GM21381 (cell line): ENCODE results near the gene TTLL12.

Experiments used
- ATAC-seq: cut with Tn5 transposase; IDR thresholded peaks from one replicate; pipeline ENCODE4 v1.9.1; 2021; ENCODE audit warnings: mild to moderate bottlenecking, moderate library complexity; ENCODE audit not compliant: unreplicated experiment

The TTLL12 gene

GRCh38 chr22:43216738-43217137 lies 29.8 kb upstream of the TTLL12 start:
- ATAC-seq: no peak

GRCh38 chr22:43213962-43214361 lies 27.0 kb upstream of the TTLL12 start:
- no peak for ATAC-seq

- no peak for ATAC-seq
Measured at GRCh38 chr22:43213051-43213450, 26.1 kb upstream of the TTLL12 start.

DNA sequence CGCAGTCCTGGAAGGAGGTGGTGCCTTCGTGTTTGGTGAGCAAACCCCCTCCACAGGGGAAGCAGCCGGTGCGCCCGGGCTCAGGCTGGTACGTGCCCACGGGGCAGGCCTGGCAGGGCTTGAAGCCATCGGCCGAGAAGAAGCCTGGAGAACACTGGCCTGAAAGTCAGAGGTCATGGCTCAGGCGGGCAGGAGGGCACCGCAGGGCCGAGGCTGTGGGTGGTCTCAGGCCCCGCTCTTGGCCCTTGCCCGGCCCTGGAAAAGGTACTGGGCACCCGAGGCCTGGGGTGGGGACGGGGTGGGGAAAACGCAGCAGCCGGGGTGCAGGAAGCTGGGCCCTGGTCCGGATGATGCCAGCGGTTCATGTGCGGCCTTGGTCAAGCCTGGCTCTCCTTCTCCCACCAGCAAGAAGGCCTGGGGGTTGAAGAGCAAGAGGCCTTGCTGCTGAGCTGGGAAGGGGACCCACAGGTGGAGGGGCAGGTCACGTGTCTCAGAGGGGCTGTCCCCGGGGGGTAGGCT lies 25.6 kb upstream of the TTLL12 start:
- ATAC-seq: no peak

DNA sequence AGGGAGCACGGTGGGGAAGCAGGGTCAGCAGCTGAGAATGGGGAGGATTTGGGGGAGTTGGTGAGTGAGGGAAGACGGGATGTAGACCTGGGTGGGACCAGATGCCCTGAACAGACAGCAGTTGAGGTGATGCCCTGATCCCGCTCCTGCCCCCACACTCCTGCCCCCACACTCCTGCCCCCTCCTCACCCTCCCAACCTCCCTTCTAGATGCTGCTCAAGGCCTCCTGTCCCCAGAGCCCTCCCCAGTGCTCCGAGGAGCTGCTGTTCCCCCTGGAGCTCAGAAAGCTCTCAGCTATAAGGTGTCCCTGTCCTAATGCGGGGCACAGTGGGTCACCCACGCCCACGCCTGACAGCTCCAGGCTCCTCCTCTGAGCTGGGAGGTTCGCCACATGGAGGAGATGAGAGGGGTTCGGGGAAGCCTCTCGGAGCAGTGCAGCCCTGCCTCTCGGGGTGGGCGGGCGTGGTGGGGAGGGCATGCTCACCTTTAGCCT lies 25.1 kb upstream of the TTLL12 start:
- no peak for ATAC-seq

DNA sequence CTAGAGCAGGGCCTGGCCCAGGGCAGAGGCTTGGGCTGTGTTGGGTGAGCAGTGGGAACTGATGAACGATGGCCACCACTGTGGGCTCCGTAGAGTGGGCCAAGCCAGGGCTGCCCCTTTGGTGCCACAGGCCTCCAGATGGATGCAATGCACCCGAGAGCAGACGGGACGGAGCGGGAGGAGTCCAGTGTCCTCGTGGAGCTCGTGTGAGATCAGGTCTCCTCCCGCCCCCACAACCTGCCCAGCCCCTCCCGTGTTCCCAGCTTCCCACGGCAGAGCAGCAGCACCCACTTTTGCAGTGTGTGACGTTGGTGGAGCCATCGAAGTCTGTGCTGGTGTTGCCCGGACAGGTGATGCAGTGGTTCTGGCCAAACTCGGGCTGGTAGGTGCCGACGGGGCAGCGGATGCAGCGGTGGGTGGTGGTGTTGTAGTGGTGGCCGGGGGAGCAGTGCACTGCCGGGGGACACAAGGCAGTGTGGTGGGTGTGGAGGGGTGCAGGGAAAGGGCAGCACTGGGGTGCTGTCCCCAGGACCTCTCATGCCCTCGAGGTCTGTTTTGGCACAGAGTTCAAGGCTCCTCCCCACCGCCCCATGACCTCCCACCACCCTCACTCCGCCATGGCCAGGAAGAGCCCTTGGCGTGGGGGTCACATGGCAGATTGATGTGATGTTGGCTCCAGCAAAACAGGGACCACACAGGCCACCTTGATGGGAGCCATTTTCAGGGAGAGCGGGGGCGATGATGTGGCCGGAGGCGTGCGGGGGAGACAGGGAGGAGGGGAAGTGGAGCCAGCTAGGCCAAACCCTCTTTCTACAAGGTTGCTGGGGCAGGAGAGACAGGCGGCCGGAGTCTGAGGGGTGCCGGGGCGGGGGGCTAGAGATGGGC lies 23.9 kb upstream of the TTLL12 start:
- no peak for ATAC-seq

DNA sequence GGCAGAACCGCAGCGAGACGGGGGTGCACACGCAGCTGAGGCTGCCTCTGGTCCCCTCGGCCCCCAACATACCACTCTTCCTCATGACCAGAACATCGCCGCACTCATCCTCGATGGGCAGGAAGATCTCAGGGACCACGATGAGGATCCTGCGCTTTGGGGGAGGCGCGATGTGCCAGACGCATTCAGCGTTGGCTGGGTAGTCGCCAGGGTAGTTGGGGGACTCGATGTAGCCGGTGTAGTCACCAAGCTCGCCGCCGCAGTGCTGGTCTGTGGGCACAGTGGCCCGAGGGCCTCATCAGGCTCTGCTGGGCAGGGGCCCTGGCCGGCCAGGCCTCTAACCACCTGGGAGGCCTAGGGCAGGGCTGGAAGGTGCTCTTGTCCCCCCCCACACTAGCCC lies 23.0 kb upstream of the TTLL12 start:
- ATAC-seq: no peak

GRCh38 chr22:43209523-43209890 lies 22.6 kb upstream of the TTLL12 start:
- ATAC-seq: no peak

GRCh38 chr22:43208703-43209522 lies 22.0 kb upstream of the TTLL12 start:
- ATAC-seq: no peak

DNA sequence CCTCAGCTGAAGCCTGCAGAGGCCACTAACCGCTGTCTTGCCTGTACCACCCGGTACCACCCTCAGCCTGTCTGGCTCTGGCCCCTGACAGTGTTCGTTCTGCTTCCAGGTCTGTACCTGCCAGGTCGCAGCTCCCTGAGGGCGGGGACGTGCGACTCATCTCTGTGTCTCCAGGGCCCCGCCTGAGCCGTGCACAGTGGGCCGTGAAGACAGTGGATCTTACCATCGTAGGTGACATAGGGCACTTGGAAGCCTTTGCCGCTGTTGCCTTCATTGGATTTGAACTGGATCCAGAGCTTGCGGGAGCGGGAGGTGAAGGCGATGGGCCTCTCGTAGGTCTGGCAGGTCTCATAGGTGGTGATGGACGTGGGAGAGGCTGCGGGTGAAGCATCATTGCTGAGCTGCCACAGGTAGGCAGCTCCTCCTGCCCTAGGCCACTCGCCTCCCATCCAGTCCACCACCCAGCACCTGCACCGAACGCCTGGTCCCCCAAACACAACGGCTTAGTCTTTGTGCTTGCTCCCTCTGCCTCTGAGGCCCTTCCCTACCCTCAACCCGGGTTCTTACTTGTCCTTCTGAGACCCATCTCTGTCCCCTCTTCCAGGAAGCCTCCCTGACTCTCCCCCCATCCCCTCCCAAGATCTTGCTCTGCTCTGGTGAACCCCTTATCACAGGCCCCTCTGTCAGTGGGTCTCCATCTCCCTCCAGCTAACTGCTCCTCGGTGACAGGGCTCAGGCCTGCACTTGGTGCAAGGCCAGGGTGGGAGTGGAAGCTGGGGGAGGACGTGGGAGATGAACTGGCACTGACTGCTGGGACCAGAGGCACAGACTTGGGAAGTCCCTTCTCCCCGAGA lies 21.1 kb upstream of the TTLL12 start:
- ATAC-seq: no peak

GRCh38 chr22:43207386-43207785 lies 20.5 kb upstream of the TTLL12 start:
- ATAC-seq: no peak

DNA sequence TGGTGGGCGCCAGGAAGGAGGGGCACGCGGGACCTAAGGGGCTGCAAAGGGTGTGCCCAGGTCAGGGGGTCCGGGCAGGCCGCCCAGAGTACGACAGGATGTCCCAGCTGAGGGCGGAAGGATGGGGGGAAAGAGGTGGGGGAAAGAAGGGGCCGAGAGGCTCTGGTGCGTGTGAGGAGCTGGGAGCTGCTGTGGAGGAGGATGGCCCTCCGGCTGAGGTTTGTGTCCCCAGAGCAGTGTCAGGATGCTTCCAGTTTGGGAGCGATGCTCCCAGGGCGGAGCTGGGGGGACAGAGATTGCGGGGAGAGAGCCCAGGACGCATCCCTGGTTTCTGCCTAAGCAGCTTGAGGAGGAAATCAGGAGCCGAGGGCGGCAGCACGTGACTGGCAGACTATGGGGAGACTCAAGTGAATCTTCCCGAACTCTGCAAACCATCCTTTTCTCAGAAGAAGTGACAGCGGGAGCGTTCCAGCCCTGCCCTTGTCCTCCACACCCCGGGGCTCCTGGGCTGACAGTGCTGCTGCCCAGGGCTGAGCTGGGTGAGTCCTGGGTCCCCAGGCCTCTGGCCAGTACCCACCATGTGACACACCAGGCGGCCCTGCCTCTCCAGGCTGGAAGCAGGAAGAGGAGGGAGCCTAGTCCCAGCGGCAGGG lies 19.7 kb upstream of the TTLL12 start:
- ATAC-seq: no peak

GRCh38 chr22:43205748-43206508 lies 19.0 kb upstream of the TTLL12 start:
- no peak for ATAC-seq

- no peak for ATAC-seq
Measured at GRCh38 chr22:43205261-43205691, 18.3 kb upstream of the TTLL12 start.

- ATAC-seq: no peak
Measured at GRCh38 chr22:43203471-43203981, 16.6 kb upstream of the TTLL12 start.

- no peak for ATAC-seq
Measured at GRCh38 chr22:43202756-43203410, 15.9 kb upstream of the TTLL12 start.

DNA sequence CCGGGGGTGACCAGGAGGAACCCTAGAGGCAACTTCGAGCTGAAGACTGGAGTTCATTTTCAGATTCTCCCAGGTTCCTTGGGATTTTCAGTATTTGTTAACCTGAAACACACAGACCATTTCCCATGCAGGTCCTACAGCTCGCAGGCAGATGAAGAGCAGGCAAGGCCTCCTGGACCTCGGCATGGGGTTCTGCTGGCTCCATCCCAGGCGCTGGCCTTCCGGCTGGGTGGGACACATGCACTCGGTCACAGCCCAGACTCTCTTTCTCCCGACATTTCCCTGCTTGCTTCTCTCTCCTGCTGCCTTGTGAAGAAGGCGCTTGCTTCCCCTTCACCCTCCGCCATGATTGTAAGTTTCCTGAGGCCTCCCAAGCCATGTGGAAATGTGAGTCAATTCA lies 15.4 kb upstream of the TTLL12 start:
- no peak for ATAC-seq

- no peak for ATAC-seq
Measured at GRCh38 chr22:43201486-43202219, 14.7 kb upstream of the TTLL12 start.
